GM12892 (cell line): ENCODE results near the gene KLHL24.
"Not testable (repeated sequence)": the region's sequence is repeated elsewhere in the genome, so short reads cannot be mapped to it uniquely, and the experiment has no call there.

Experiments
- DNase-seq: peaks from one replicate; pipeline ENCODE4 v3.0.0; 2011; ENCODE audit not compliant: insufficient read length
- FAIRE-seq: peaks from 2 replicates; lab custom pipeline; 2011; peaks lifted over from hg19 to GRCh38; lab: Jason Lieb, UNC
- POLR2A ChIP-seq: IDR thresholded peaks from 2 replicates; pipeline ENCODE4 v1.6.1; 2011; ENCODE audit warnings: low read depth, low read length, control low read depth
- POLR2AphosphoS5 ChIP-seq: IDR thresholded peaks from 2 replicates; pipeline ENCODE4 v1.6.1; 2011; ENCODE audit warnings: low read depth, low read length, control low read depth
- TAF1 ChIP-seq: IDR thresholded peaks from 2 replicates; pipeline ENCODE4 v1.6.1; 2011; ENCODE audit warnings: low read depth, mild to moderate bottlenecking, control low read depth, low read length, borderline replicate concordance

Gene KLHL24

GRCh38 chr3:183619010-183619409 is 16.4 kb upstream of the KLHL24 start:
- FAIRE-seq: no peak
- TF ChIP-seq POLR2AphosphoS5 (no peak), TAF1 (no peak), POLR2A (no peak)
- DNase-seq: no peak

- FAIRE-seq (no peak), DNase-seq (no peak)
- no peak for TF ChIP-seq TAF1
- TF ChIP-seq POLR2AphosphoS5: no peak
- TF ChIP-seq POLR2A: no peak
Observed at GRCh38 chr3:183619624-183620251, 15.7 kb upstream of the KLHL24 start.

GRCh38 chr3:183620252-183620628 is 15.2 kb upstream of the KLHL24 start:
- DNase-seq: no peak
- TF ChIP-seq TAF1: no peak
- TF ChIP-seq POLR2AphosphoS5: no peak
- no peak for TF ChIP-seq POLR2A
- FAIRE-seq: no peak

GRCh38 chr3:183622473-183622872 is 12.9 kb upstream of the KLHL24 start:
- FAIRE-seq, DNase-seq: not testable (repeated sequence)

GRCh38 chr3:183626877-183627594 is 8.4 kb upstream of the KLHL24 start:
- DNase-seq (no peak), FAIRE-seq (no peak)
- no peak for TF ChIP-seq TAF1
- TF ChIP-seq POLR2AphosphoS5: no peak
- no peak for TF ChIP-seq POLR2A

GRCh38 chr3:183629546-183630301 is 5.7 kb upstream of the KLHL24 start:
- DNase-seq: no peak
- TF ChIP-seq POLR2A (no peak), TAF1 (no peak), POLR2AphosphoS5 (no peak)

GRCh38 chr3:183631715-183632114 is 3.7 kb upstream of the KLHL24 start:
- no peak for FAIRE-seq
- no peak for DNase-seq

More at GRCh38 chr3:183629546-183630301, 5.7 kb upstream of the KLHL24 start:
- no peak for FAIRE-seq

GRCh38 chr3:183632725-183633124 is 2.7 kb upstream of the KLHL24 start:
- not testable (repeated sequence) for FAIRE-seq, DNase-seq

More at GRCh38 chr3:183631715-183632114, 3.7 kb upstream of the KLHL24 start:
- no peak for TF ChIP-seq POLR2A
- no peak for TF ChIP-seq TAF1
- no peak for TF ChIP-seq POLR2AphosphoS5

- FAIRE-seq (no peak), DNase-seq (no peak)
- TF ChIP-seq POLR2AphosphoS5: no peak
- no peak for TF ChIP-seq POLR2A
- no peak for TF ChIP-seq TAF1
Observed at GRCh38 chr3:183634707-183635106, 716 bp upstream of the KLHL24 start.

GRCh38 chr3:183635107-183635430 is 354 bp upstream of the KLHL24 start:
- DNase-seq: no peak
- FAIRE-seq: no peak

GRCh38 chr3:183636221-183637105 is 1.0 kb downstream of the KLHL24 start:
- FAIRE-seq (peak; percentile 91), DNase-seq (peak; percentile 58)
- 0 out of 2 replicates have a peak, but pooled peaks have one; percentile 8 for TF ChIP-seq TAF1
- no peak for TF ChIP-seq POLR2AphosphoS5
- TF ChIP-seq POLR2A: peak; percentile 72; the same call in 1 of the 2 replicates

More at GRCh38 chr3:183635107-183635430, 354 bp upstream of the KLHL24 start:
- no peak for TF ChIP-seq POLR2AphosphoS5

- no peak for TF ChIP-seq POLR2A
- TF ChIP-seq TAF1: no peak
- no peak for TF ChIP-seq POLR2AphosphoS5
- DNase-seq: no peak
- FAIRE-seq: no peak
Observed at GRCh38 chr3:183637106-183637486, 1.7 kb downstream of the KLHL24 start.

GRCh38 chr3:183637633-183638032 is 2.2 kb downstream of the KLHL24 start:
- FAIRE-seq, DNase-seq: not testable (repeated sequence)
